GM21367 (cell line): Measurements from ENCODE around the gene GPR89A.
"Not testable (repeated sequence)": the region's sequence is repeated elsewhere in the genome, so short reads cannot be mapped to it uniquely, and the experiment has no call there.

Experiments
- ATAC-seq: cut with Tn5 transposase; IDR thresholded peaks from one replicate; pipeline ENCODE4 v1.9.1; 2021; ENCODE audit not compliant: unreplicated experiment

Gene GPR89A

GRCh38 chr1:145716641-145717345 is 109.0 kb downstream of the GPR89A start:
- no peak for ATAC-seq

- ATAC-seq: no peak
These were observed 110.0 kb downstream of the GPR89A start for GRCh38 chr1:145717833-145718232.

- not testable (repeated sequence) for ATAC-seq
These were observed 110.7 kb downstream of the GPR89A start for GRCh38 chr1:145718465-145718864.

- ATAC-seq: no peak
These were observed 111.7 kb downstream of the GPR89A start, which contains the start of gene CD160 for GRCh38 chr1:145719230-145720079. Gene CD160, plus strand, starts transcription at chr1:145719499. Its CDS starts 8,829 bp downstream, at chr1:145728328.
